ENCODE data around the gene BRAT1. TPM values are rescaled to one million over a fixed set of nuclear protein-coding genes. Genes with fewer than 3 reads are reported as not detected.

BRAT1 gene
- polyA plus RNA-seq, 6 donors from 2014 or later = 17.7 to 29.3 (median 20.6) TPM

- no peak for DNase-seq
Observed at GRCh38 chr7:2500701-2501100, 54.6 kb downstream of the BRAT1 start.

GRCh38 chr7:2499719-2500430, 55.4 kb downstream of the BRAT1 start:
- no peak for ATAC-seq (ENCODE audit: low read depth in 2 of 2)
- Mint-ChIP-seq H3K4me1 (peaks cover 0 to 28% (median 10%) of the 10 kb centered on the region in 3 donors), H3K36me3 (no peaks in the 10 kb centered on the region), H3K27ac (no peak overlapping the region), H3K9me3 (peaks cover 0 to 2% (median 0%) of the 10 kb centered on the region in 7 donors), H3K27me3 (peaks cover 6 to 34% (median 9%) of the 10 kb centered on the region in 3 donors), H3K4me3 (no peak overlapping the region)
- DNase-seq = no peak

More at GRCh38 chr7:2500701-2501100, 54.6 kb downstream of the BRAT1 start:
- Mint-ChIP-seq H3K27ac (peak overlapping the region in 1 of 6 donors; percentile 42), H3K4me3 (no peak overlapping the region), H3K9me3 (peaks cover 0 to 2% (median 0%) of the 10 kb centered on the region in 7 donors), H3K27me3 (peaks cover 6 to 30% (median 9%) of the 10 kb centered on the region in 3 donors), H3K4me1 (peaks cover 0 to 26% (median 10%) of the 10 kb centered on the region in 3 donors), H3K36me3 (no peaks in the 10 kb centered on the region)
- no peak for ATAC-seq (ENCODE audit: low read depth in 2 of 2)

- ATAC-seq (ENCODE audit: low read depth in 2 of 2) (no peak), DNase-seq (no peak)
- Mint-ChIP-seq H3K36me3 (no peaks in the 10 kb centered on the region), H3K4me1 (peaks cover 0 to 30% (median 10%) of the 10 kb centered on the region in 3 donors), H3K9me3 (peaks cover 0 to 2% (median 0%) of the 10 kb centered on the region in 7 donors), H3K27ac (peak overlapping the region in 1 of 6 donors; percentile 8), H3K27me3 (peaks cover 6 to 39% (median 9%) of the 10 kb centered on the region in 3 donors), H3K4me3 (no peak overlapping the region)
Observed at GRCh38 chr7:2499181-2499580, 56.1 kb downstream of the BRAT1 start.

GRCh38 chr7:2498708-2499107, 56.6 kb downstream of the BRAT1 start:
- no peaks in the 10 kb centered on the region for H3K36me3 Mint-ChIP-seq
- no peak for DNase-seq
- no peak for ATAC-seq (ENCODE audit: low read depth in 2 of 2)
- peak overlapping the region in 1 of 6 donors; percentile 8 for H3K27ac Mint-ChIP-seq
- peaks cover 0 to 26% (median 10%) of the 10 kb centered on the region in 3 donors for H3K4me1 Mint-ChIP-seq
- H3K4me3 Mint-ChIP-seq = peak overlapping the region in 1 of 8 donors; percentile 44
- H3K9me3 Mint-ChIP-seq = peaks cover 0 to 2% (median 0%) of the 10 kb centered on the region in 7 donors
- H3K27me3 Mint-ChIP-seq = peaks cover 6 to 39% (median 11%) of the 10 kb centered on the region in 3 donors

GRCh38 chr7:2497500-2498336, 57.6 kb downstream of the BRAT1 start:
- no peaks in the 10 kb centered on the region for H3K36me3 Mint-ChIP-seq
- peaks cover 0 to 25% (median 15%) of the 10 kb centered on the region in 3 donors for H3K4me1 Mint-ChIP-seq
- peak overlapping the region in 2 of 6 donors; percentile 24 to 52 for H3K27ac Mint-ChIP-seq
- peak overlapping the region in 4 of 8 donors; percentile 8 to 50 (median 39) for H3K4me3 Mint-ChIP-seq
- H3K27me3 Mint-ChIP-seq = peaks cover 6 to 49% (median 21%) of the 10 kb centered on the region in 3 donors
- peak; percentile 35 to 51 for ATAC-seq (ENCODE audit: low read depth in 2 of 2)
- DNase-seq = no peak
- H3K9me3 Mint-ChIP-seq = peaks cover 0 to 2% (median 0%) of the 10 kb centered on the region in 7 donors

GRCh38 chr7:2497065-2497464, 58.3 kb downstream of the BRAT1 start:
- DNase-seq (no peak), ATAC-seq (ENCODE audit: low read depth in 2 of 2) (no peak)
- peak overlapping the region in 1 of 6 donors; percentile 52 for H3K27ac Mint-ChIP-seq
- peaks cover 0 to 25% (median 19%) of the 10 kb centered on the region in 3 donors for H3K4me1 Mint-ChIP-seq
- peak overlapping the region in 2 of 8 donors; percentile 8 to 50 for H3K4me3 Mint-ChIP-seq
- peaks cover 0 to 4% of the 10 kb centered on the region in 2 donors for H3K36me3 Mint-ChIP-seq
- peaks cover 6 to 56% (median 27%) of the 10 kb centered on the region in 3 donors for H3K27me3 Mint-ChIP-seq
- peaks cover 0 to 2% (median 0%) of the 10 kb centered on the region in 7 donors for H3K9me3 Mint-ChIP-seq

GRCh38 chr7:2496375-2496774, 58.9 kb downstream of the BRAT1 start:
- Mint-ChIP-seq H3K9me3 (peaks cover 0 to 6% (median 0%) of the 10 kb centered on the region in 7 donors), H3K27ac (no peak overlapping the region), H3K36me3 (peaks cover 0 to 11% of the 10 kb centered on the region in 2 donors), H3K4me1 (peaks cover 0 to 26% (median 25%) of the 10 kb centered on the region in 3 donors), H3K4me3 (peak overlapping the region in 1 of 8 donors; percentile 79), H3K27me3 (peaks cover 6 to 63% (median 34%) of the 10 kb centered on the region in 3 donors)
- no peak for DNase-seq
- ATAC-seq (ENCODE audit: low read depth in 2 of 2) = no peak

GRCh38 chr7:2495418-2496299, 59.7 kb downstream of the BRAT1 start:
- H3K4me3 Mint-ChIP-seq = peak overlapping the region in 1 of 8 donors; percentile 79
- ATAC-seq (ENCODE audit: low read depth in 2 of 2) = no peak
- peaks cover 6 to 69% (median 41%) of the 10 kb centered on the region in 3 donors for H3K27me3 Mint-ChIP-seq
- peaks cover 0 to 28% (median 24%) of the 10 kb centered on the region in 3 donors for H3K4me1 Mint-ChIP-seq
- peaks cover 0 to 6% (median 0%) of the 10 kb centered on the region in 7 donors for H3K9me3 Mint-ChIP-seq
- H3K36me3 Mint-ChIP-seq = peaks cover 0 to 14% of the 10 kb centered on the region in 2 donors
- no peak overlapping the region for H3K27ac Mint-ChIP-seq
- DNase-seq = no peak

- Mint-ChIP-seq H3K4me3 (no peak overlapping the region), H3K9me3 (peaks cover 0 to 6% (median 0%) of the 10 kb centered on the region in 7 donors), H3K27ac (peak overlapping the region in 1 of 6 donors; percentile 95), H3K36me3 (peaks cover 0 to 14% of the 10 kb centered on the region in 2 donors), H3K27me3 (peaks cover 6 to 70% (median 43%) of the 10 kb centered on the region in 3 donors), H3K4me1 (peaks cover 0 to 25% (median 19%) of the 10 kb centered on the region in 3 donors)
- DNase-seq (no peak), ATAC-seq (ENCODE audit: low read depth in 2 of 2) (no peak)
Observed at GRCh38 chr7:2494191-2495130, 60.9 kb downstream of the BRAT1 start.

- peaks cover 2 to 26% (median 25%) of the 10 kb centered on the region in 3 donors for H3K4me1 Mint-ChIP-seq
- peaks cover 14 to 80% (median 43%) of the 10 kb centered on the region in 3 donors for H3K27me3 Mint-ChIP-seq
- no peak overlapping the region for H3K4me3 Mint-ChIP-seq
- DNase-seq = no peak
- peak overlapping the region in 2 of 6 donors; percentile 53 to 74 for H3K27ac Mint-ChIP-seq
- no peak for ATAC-seq (ENCODE audit: low read depth in 2 of 2)
- peaks cover 0 to 14% of the 10 kb centered on the region in 2 donors for H3K36me3 Mint-ChIP-seq
- H3K9me3 Mint-ChIP-seq = peaks cover 0 to 6% (median 0%) of the 10 kb centered on the region in 7 donors
Observed at GRCh38 chr7:2493205-2494164, 61.8 kb downstream of the BRAT1 start.

- Mint-ChIP-seq H3K4me1 (peaks cover 2 to 24% (median 21%) of the 10 kb centered on the region in 3 donors), H3K9me3 (peaks cover 0 to 6% (median 0%) of the 10 kb centered on the region in 7 donors), H3K36me3 (peaks cover 0 to 14% of the 10 kb centered on the region in 2 donors), H3K27me3 (peaks cover 15 to 81% (median 48%) of the 10 kb centered on the region in 3 donors), H3K27ac (peak overlapping the region in 1 of 6 donors; percentile 92), H3K4me3 (peak overlapping the region in 1 of 8 donors; percentile 57)
- no peak for ATAC-seq (ENCODE audit: low read depth in 2 of 2)
- DNase-seq = no peak
Observed at GRCh38 chr7:2492038-2492437, 63.3 kb downstream of the BRAT1 start.
